HCT116 (cell line): Measurements from ENCODE around the gene C17orf67. TPM values are rescaled to one million over a fixed set of nuclear protein-coding genes. Genes with fewer than 3 reads are reported as not detected.

ENCODE experiments used
- ATAC-seq: fragments of 200-7000 bp; cut with Tn5 transposase; 2 replicates; pipeline ENCODE4 v1.9.1; 2020; ENCODE audit warnings: mild to moderate bottlenecking, moderate library complexity
- BruUV-seq: library from RNA; stranded (reverse); fragments of 400-500 nt; replicated peaks from 2 replicates; lab custom pipeline; 2021; lab: Mats Ljungman, UMichigan
- CTCF ChIA-PET: fragments of 300-600 bp; sonication (Branson Sonifier 250); formaldehyde crosslinking; loops from one replicate; lab custom pipeline; 2021; ENCODE audit warnings: antibody characterized with exemption; lab: Charles Lee
- POLR2A ChIA-PET: fragments of 300-600, 350-600 bp; sonication (Branson Sonifier 250); formaldehyde crosslinking; loops from one replicate; lab custom pipeline; 2021; ENCODE audit warnings: antibody characterized with exemption; lab: Charles Lee
- RAD21 ChIA-PET, 2 experiments: fragments of 300-600 bp; sonication (Branson Sonifier 250); formaldehyde crosslinking; loops; one replicate each; lab custom pipeline; 2023; ENCODE audit warnings: low total read pairs in 2 of 2; ENCODE audit not compliant: uncharacterized antibody in 2 of 2, unreplicated experiment in 2 of 2, low non-redundant PET in 1 of 2; lab: Charles Lee
- DNase-seq: peaks from one replicate; pipeline ENCODE4 v3.0.0-alpha.2; 2010; ENCODE audit warnings: low read depth, low spot score
- H2AFZ ChIP-seq: fragments of 200-600 bp; shearing (Covaris generic), sonication (generic); 2 replicates; pipeline ENCODE4 v1.6.1; 2017; ENCODE audit warnings: low read depth, mixed run types, mixed read lengths, antibody characterized with exemption, low read length; ENCODE audit not compliant: poor library complexity, severe bottlenecking
- H3K27ac ChIP-seq: 2 replicates; pipeline ENCODE4 v1.5.1; 2012; ENCODE audit warnings: low read depth, low read length
- H3K27me3 ChIP-seq: fragments of 200-600 bp; sonication (generic); 2 replicates; pipeline ENCODE4 v1.6.1; 2016; ENCODE audit warnings: mixed run types, low read length, mixed read lengths; ENCODE audit not compliant: insufficient read depth
- H3K36me3 ChIP-seq, 2 experiments: fragments of 200-500 bp in 1 of 2; fragments of 200-600 bp in 1 of 2; sonication (Bioruptor generic) in 1 of 2; sonication (generic) in 1 of 2; 2 replicates each; pipeline versions ENCODE4 v1.5.1 to v1.6.1; 2014 to 2016; ENCODE audit warnings: low read length in 2 of 2, inconsistent platforms in 1 of 2, mixed read lengths in 1 of 2, mixed run types in 1 of 2; ENCODE audit not compliant: insufficient read depth in 2 of 2, control insufficient read depth in 1 of 2
- H3K4me1 ChIP-seq, 2 experiments: fragments of 200-600 bp in 1 of 2; sonication (generic) in 1 of 2; 2 replicates each; pipeline versions ENCODE4 v1.5.1 to v1.6.1; 2012 to 2017; ENCODE audit warnings: low read length in 2 of 2, inconsistent platforms in 1 of 2, mild to moderate bottlenecking in 1 of 2, mixed read lengths in 1 of 2, mixed run types in 1 of 2, moderate library complexity in 1 of 2; ENCODE audit not compliant: insufficient read depth in 2 of 2, control insufficient read depth in 1 of 2
- H3K4me2 ChIP-seq: fragments of 200-600 bp; sonication (generic); 2 replicates; pipeline ENCODE4 v1.6.1; 2017; ENCODE audit warnings: mixed run types, low read length, mixed read lengths
- H3K4me3 ChIP-seq, 2 experiments: fragments of 200-600 bp in 1 of 2; sonication (generic) in 1 of 2; replicated peaks in 1 of 2; 2 replicates each; pipeline ENCODE4 v1.5.1; 2011 to 2016; ENCODE audit warnings: low read length in 2 of 2, control low read depth in 1 of 2, low read depth in 1 of 2, mild to moderate bottlenecking in 1 of 2, mixed read lengths in 1 of 2, mixed run types in 1 of 2
- H3K79me2 ChIP-seq: fragments of 200-600 bp; sonication (generic); 2 replicates; pipeline ENCODE4 v1.6.1; 2017; ENCODE audit warnings: mild to moderate bottlenecking, mixed run types, low read length, moderate library complexity, mixed read lengths; ENCODE audit not compliant: insufficient read depth
- H3K9ac ChIP-seq: fragments of 200-600 bp; sonication (generic); 2 replicates; pipeline ENCODE4 v1.6.1; 2016; ENCODE audit warnings: low read length, mixed read lengths
- H3K9me2 ChIP-seq: fragments of 200-600 bp; sonication (generic), shearing (Covaris generic); 2 replicates; pipeline ENCODE4 v1.6.1; 2017; ENCODE audit warnings: mixed run types, mild to moderate bottlenecking, moderate library complexity; ENCODE audit not compliant: insufficient read depth
- H3K9me3 ChIP-seq, 2 experiments: fragments of 200-500 bp in 1 of 2; fragments of 200-600 bp in 1 of 2; sonication (Bioruptor generic) in 1 of 2; sonication (generic) in 1 of 2; 2 replicates each; pipeline ENCODE4 v1.6.1; 2014 to 2017; ENCODE audit warnings: low read length in 2 of 2, mixed read lengths in 2 of 2, inconsistent platforms in 1 of 2, low read depth in 1 of 2, mild to moderate bottlenecking in 1 of 2, mixed run types in 1 of 2, moderate library complexity in 1 of 2; ENCODE audit not compliant: control insufficient read depth in 1 of 2, insufficient read depth in 1 of 2
- H4K20me1 ChIP-seq: fragments of 200-600 bp; sonication (generic), shearing (Covaris generic); 2 replicates; pipeline ENCODE4 v1.6.1; 2017; ENCODE audit warnings: mixed run types, mild to moderate bottlenecking, moderate library complexity; ENCODE audit not compliant: insufficient read depth
- CBX3 ChIP-seq: IDR thresholded peaks from 2 replicates; pipeline ENCODE4 v1.6.1; 2012; ENCODE audit warnings: low read depth
- CEBPB ChIP-seq: IDR thresholded peaks from 2 replicates; pipeline ENCODE4 v1.6.1; 2012; ENCODE audit warnings: low read depth
- EGR1 ChIP-seq: IDR thresholded peaks from 2 replicates; pipeline ENCODE4 v1.6.1; 2012; ENCODE audit warnings: low read depth
- ELF1 ChIP-seq: IDR thresholded peaks from 2 replicates; pipeline ENCODE4 v1.6.1; 2012; ENCODE audit warnings: low read depth, borderline replicate concordance
- EZH2 ChIP-seq: fragments of 200-600 bp; sonication (generic); IDR thresholded peaks from 2 replicates; pipeline ENCODE4 v1.6.1; 2017; ENCODE audit warnings: antibody characterized with exemption, mixed run types
- EZH2phosphoT487 ChIP-seq: fragments of 200-600 bp; IDR thresholded peaks from 2 replicates; pipeline ENCODE4 v1.6.1; 2018; ENCODE audit warnings: antibody characterized with exemption, borderline replicate concordance
- FOSL1 ChIP-seq: IDR thresholded peaks from 2 replicates; pipeline ENCODE4 v1.6.1; 2012; ENCODE audit warnings: low read depth
- JUND ChIP-seq: IDR thresholded peaks from 2 replicates; pipeline ENCODE4 v1.6.1; 2012
- POLR2AphosphoS5 ChIP-seq: IDR thresholded peaks from 2 replicates; pipeline ENCODE4 v1.6.1; 2011; ENCODE audit warnings: mild to moderate bottlenecking, low read depth, low read length, moderate library complexity
- RAD21 ChIP-seq: IDR thresholded peaks from 2 replicates; pipeline ENCODE4 v1.6.1; 2012; ENCODE audit warnings: low read depth, mild to moderate bottlenecking
- SP1 ChIP-seq: IDR thresholded peaks from 2 replicates; pipeline ENCODE4 v1.6.1; 2012; ENCODE audit warnings: low read depth
- SRF ChIP-seq: IDR thresholded peaks from 2 replicates; pipeline ENCODE4 v1.6.1; 2012; ENCODE audit warnings: low read depth
- TCF7L2 ChIP-seq: IDR thresholded peaks from 2 replicates; pipeline ENCODE4 v1.7.0; 2011; ENCODE audit warnings: borderline replicate concordance, inconsistent platforms; ENCODE audit not compliant: insufficient read depth, insufficient read length; ENCODE audit errors: extremely low read depth
- YY1 ChIP-seq: IDR thresholded peaks from 2 replicates; pipeline ENCODE4 v1.6.1; 2011; ENCODE audit warnings: low read length, low read depth, moderate library complexity, mild to moderate bottlenecking; ENCODE audit not compliant: insufficient replicate concordance; ENCODE audit errors: extremely low read depth
- ZNF274 ChIP-seq: fragments of 200-500 bp; sonication (Bioruptor generic); IDR thresholded peaks from 2 replicates; pipeline ENCODE4 v1.6.1; 2014; ENCODE audit warnings: mild to moderate bottlenecking, low read depth, low read length, inconsistent platforms
- intact Hi-C: fragments of 100-400 bp; cut with micrococcal nuclease; formaldehyde crosslinking; loops from 2 replicates; pipeline ENCODE4 v1.10.0; 2022
- total RNA-seq: library from RNA; stranded (reverse); gene quantifications from one replicate; pipeline ENCODE4 v1.2.1, GENCODE V29; 2021; ENCODE audit not compliant: unreplicated experiment
- TF ChIP-seq, protein P1 (sequence below), 3 experiments: fragments of 200-600 bp in 1 of 3; sonication (generic) in 1 of 3; IDR thresholded peaks in 2 of 3; conservative IDR thresholded peaks in 1 of 3; 2 replicates each; pipeline ENCODE4 v1.5.1; 2012 to 2017; ENCODE audit warnings: low read depth in 2 of 3, low read length in 2 of 3, antibody characterized with exemption in 1 of 3, borderline replicate concordance in 1 of 3, control low read depth in 1 of 3, mild to moderate bottlenecking in 1 of 3, mixed read lengths in 1 of 3, mixed run types in 1 of 3, moderate library complexity in 1 of 3; ENCODE audit not compliant: insufficient read depth in 1 of 3
- TF ChIP-seq, protein P2 (sequence below): IDR thresholded peaks from 2 replicates; pipeline ENCODE4 v1.6.1; 2012; ENCODE audit warnings: low read depth
- TF ChIP-seq, protein P3 (sequence below): IDR thresholded peaks from 2 replicates; pipeline ENCODE4 v1.6.1; 2012
- TF ChIP-seq, protein P4 (sequence below): IDR thresholded peaks from 2 replicates; pipeline ENCODE4 v1.6.1; 2011; ENCODE audit warnings: mild to moderate bottlenecking, low read length, moderate library complexity; ENCODE audit not compliant: insufficient replicate concordance; ENCODE audit errors: extremely low read depth
- TF ChIP-seq, protein P5 (sequence below): IDR thresholded peaks from 2 replicates; pipeline ENCODE4 v1.6.1; 2012

C17orf67 gene
- total RNA-seq, 1 experiment from 2014 or later, result 0.84 TPM

DNA sequence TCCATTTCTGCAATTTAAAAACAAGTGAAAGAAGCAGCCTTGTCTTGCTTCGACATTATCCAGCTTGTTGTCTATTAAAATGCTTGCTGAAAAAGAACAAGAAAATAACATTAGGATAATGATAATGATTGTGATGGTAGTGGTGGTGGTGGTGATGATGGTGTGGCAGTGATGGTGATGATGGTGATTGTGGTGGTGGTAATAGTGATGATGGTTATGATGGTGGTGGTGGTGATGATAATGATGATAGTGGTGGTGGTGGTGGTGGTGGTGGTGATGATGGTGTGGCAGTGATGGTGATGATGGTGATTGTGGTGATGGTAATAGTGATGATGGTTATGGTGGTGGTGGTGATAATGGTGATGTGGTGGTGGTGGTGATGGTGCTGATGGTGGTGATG, 41.5 kb downstream of the C17orf67 start:
- H3K36me3 ChIP-seq, result no peaks in the 10 kb centered on the region
- no TSS peak for BruUV-seq
- POLR2A ChIA-PET, result no interaction called here
- H3K27ac ChIP-seq, result no peak overlapping the region
- H3K4me3 ChIP-seq, result no peak overlapping the region
- no peaks in the 10 kb centered on the region for H3K79me2 ChIP-seq
- no peak overlapping the region for H2AFZ ChIP-seq
- ATAC-seq (no peak), DNase-seq (no peak)
- RAD21 ChIA-PET, result no interaction called here
- intact Hi-C loops, result no loop called here
- CTCF ChIA-PET, result interaction anchor here (0.9 kb wide), 1 partner anchor 28 kb away, joined by 3 read pairs; no protein-coding TSS in a partner anchor
- no peaks in the 10 kb centered on the region for H4K20me1 ChIP-seq
- H3K27me3 ChIP-seq, result peaks cover 6% of the 10 kb centered on the region; the same call in 1 of the 2 replicates
- no peaks in the 10 kb centered on the region for H3K9me2 ChIP-seq
- H3K9me3 ChIP-seq, result no peaks in the 10 kb centered on the region
- TF ChIP-seq RAD21 (no peak), SP1 (no peak), CBX3 (no peak), CEBPB (no peak), YY1 (no peak), JUND (no peak), EZH2 (no peak), EGR1 (no peak), EZH2phosphoT487 (no peak), ZNF274 (no peak), FOSL1 (no peak), TCF7L2 (no peak), SRF (no peak), POLR2AphosphoS5 (no peak), ELF1 (no peak)
- TF ChIP-seq, protein P1, sequence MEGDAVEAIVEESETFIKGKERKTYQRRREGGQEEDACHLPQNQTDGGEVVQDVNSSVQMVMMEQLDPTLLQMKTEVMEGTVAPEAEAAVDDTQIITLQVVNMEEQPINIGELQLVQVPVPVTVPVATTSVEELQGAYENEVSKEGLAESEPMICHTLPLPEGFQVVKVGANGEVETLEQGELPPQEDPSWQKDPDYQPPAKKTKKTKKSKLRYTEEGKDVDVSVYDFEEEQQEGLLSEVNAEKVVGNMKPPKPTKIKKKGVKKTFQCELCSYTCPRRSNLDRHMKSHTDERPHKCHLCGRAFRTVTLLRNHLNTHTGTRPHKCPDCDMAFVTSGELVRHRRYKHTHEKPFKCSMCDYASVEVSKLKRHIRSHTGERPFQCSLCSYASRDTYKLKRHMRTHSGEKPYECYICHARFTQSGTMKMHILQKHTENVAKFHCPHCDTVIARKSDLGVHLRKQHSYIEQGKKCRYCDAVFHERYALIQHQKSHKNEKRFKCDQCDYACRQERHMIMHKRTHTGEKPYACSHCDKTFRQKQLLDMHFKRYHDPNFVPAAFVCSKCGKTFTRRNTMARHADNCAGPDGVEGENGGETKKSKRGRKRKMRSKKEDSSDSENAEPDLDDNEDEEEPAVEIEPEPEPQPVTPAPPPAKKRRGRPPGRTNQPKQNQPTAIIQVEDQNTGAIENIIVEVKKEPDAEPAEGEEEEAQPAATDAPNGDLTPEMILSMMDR (IDR thresholded peaks at IDR 0.05 in 2 of 3, conservative IDR thresholded peaks at IDR 0.05 in 1 of 3; ENCODE audit: borderline replicate concordance in 1 of 3, insufficient read depth in 1 of 3, low read depth in 2 of 3, low read length in 2 of 3), result no peak
- TF ChIP-seq, protein P2, sequence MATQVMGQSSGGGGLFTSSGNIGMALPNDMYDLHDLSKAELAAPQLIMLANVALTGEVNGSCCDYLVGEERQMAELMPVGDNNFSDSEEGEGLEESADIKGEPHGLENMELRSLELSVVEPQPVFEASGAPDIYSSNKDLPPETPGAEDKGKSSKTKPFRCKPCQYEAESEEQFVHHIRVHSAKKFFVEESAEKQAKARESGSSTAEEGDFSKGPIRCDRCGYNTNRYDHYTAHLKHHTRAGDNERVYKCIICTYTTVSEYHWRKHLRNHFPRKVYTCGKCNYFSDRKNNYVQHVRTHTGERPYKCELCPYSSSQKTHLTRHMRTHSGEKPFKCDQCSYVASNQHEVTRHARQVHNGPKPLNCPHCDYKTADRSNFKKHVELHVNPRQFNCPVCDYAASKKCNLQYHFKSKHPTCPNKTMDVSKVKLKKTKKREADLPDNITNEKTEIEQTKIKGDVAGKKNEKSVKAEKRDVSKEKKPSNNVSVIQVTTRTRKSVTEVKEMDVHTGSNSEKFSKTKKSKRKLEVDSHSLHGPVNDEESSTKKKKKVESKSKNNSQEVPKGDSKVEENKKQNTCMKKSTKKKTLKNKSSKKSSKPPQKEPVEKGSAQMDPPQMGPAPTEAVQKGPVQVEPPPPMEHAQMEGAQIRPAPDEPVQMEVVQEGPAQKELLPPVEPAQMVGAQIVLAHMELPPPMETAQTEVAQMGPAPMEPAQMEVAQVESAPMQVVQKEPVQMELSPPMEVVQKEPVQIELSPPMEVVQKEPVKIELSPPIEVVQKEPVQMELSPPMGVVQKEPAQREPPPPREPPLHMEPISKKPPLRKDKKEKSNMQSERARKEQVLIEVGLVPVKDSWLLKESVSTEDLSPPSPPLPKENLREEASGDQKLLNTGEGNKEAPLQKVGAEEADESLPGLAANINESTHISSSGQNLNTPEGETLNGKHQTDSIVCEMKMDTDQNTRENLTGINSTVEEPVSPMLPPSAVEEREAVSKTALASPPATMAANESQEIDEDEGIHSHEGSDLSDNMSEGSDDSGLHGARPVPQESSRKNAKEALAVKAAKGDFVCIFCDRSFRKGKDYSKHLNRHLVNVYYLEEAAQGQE, result no peak
- TF ChIP-seq, protein P3, sequence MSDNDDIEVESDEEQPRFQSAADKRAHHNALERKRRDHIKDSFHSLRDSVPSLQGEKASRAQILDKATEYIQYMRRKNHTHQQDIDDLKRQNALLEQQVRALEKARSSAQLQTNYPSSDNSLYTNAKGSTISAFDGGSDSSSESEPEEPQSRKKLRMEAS, result no peak
- TF ChIP-seq, protein P4, sequence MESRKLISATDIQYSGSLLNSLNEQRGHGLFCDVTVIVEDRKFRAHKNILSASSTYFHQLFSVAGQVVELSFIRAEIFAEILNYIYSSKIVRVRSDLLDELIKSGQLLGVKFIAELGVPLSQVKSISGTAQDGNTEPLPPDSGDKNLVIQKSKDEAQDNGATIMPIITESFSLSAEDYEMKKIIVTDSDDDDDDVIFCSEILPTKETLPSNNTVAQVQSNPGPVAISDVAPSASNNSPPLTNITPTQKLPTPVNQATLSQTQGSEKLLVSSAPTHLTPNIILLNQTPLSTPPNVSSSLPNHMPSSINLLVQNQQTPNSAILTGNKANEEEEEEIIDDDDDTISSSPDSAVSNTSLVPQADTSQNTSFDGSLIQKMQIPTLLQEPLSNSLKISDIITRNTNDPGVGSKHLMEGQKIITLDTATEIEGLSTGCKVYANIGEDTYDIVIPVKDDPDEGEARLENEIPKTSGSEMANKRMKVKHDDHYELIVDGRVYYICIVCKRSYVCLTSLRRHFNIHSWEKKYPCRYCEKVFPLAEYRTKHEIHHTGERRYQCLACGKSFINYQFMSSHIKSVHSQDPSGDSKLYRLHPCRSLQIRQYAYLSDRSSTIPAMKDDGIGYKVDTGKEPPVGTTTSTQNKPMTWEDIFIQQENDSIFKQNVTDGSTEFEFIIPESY, result no peak
- TF ChIP-seq, protein P5, sequence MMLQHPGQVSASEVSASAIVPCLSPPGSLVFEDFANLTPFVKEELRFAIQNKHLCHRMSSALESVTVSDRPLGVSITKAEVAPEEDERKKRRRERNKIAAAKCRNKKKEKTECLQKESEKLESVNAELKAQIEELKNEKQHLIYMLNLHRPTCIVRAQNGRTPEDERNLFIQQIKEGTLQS, result no peak
- no peak overlapping the region for H3K4me2 ChIP-seq
- peaks cover 4% of the 10 kb centered on the region in 2 experiments; a peak in 3 of 4 replicates for H3K4me1 ChIP-seq
- no peak overlapping the region for H3K9ac ChIP-seq
